Activated gamma-delta T cell (primary cell): ENCODE data around the gene THOC5.
A peak's percentile ranks its signal among the peaks of the same experiment; 100 is the strongest.
"Not testable (repeated sequence)": the region's sequence is repeated elsewhere in the genome, so short reads cannot be mapped to it uniquely, and the experiment has no call there.

Experiments
- DNase-seq: peaks from one replicate; lab custom pipeline; 2025; lab: John Stamatoyannopoulos, UW

THOC5 gene

GRCh38 chr22:29510542-29510941 lies 43.0 kb downstream of the THOC5 start:
- DNase-seq, result no peak

- DNase-seq, result no peak
Observed at GRCh38 chr22:29509815-29510214, 43.7 kb downstream of the THOC5 start.

- DNase-seq, result no peak
Observed at GRCh38 chr22:29509298-29509697, 44.3 kb downstream of the THOC5 start.

GRCh38 chr22:29503811-29504372 lies 49.7 kb downstream of the THOC5 start:
- no peak for DNase-seq

DNA sequence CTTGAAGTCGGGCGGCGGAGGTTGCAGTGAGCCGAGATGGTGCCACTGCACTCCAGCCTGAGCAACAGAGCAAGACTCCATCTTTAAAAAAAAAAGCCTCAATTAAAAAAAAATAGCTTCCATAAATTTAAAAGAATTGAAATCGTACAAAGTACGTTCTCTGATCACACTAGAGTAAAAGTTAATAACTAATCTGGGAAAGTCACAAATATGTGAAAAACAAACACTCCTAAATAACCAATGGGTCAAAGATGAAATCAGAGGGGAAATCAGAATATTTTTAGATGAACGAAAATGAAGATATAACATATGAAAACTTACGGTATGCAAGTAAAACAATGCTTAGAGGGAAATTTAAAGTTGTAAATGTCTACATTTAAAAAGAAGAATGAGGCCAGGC lies 53.7 kb downstream of the THOC5 start:
- DNase-seq, result no peak

- no peak for DNase-seq
Observed at GRCh38 chr22:29493636-29494035, 59.9 kb downstream of the THOC5 start.

- DNase-seq, result no peak
Observed at GRCh38 chr22:29491012-29491411, 62.5 kb downstream of the THOC5 start.

- DNase-seq, result not testable (repeated sequence)
Observed at GRCh38 chr22:29489127-29489780, 64.3 kb downstream of the THOC5 start.

DNA sequence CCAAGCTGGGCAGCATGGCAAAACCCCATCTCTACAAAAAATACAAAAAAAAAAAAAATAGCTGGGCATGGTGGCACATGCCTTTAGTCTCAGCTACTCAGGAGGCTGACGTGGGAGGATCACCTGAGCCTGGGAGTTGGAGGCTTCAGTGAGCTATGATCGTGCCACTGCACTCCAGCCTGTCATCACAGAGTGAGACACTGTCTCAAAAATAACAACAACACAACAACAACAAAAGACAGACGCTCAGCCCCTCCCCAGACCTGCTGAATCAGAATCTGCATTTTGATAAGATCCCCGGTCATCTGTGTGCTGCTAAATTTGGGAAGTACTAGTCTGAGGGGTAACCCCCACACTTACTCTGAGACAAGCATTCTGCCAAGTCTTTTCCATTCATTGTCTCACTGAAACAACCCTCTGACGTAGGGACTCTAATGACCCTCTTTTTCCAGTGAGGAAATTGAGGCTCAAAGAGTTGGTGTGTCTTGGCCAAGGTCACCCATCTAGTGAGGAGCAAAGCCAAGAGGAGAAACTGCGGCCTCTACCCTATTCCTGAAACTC lies 66.1 kb downstream of the THOC5 start:
- no peak for DNase-seq

DNA sequence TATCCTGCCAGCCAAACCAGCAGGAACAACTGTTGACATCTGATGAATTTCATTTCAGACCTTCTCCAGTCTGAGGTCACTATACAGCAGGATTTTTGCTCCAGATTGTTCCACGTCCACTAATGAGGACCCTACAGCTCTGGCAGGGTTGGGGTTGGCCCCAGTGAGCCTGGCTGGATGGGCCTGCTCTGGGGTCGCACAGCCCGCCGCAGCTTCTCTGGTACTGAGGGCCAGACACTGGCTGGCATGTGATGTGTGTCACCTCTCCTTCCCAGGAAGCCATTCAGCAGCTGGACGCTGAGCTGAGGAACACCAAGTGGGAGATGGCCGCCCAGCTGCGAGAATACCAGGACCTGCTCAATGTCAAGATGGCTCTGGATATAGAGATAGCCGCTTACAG lies 68.1 kb downstream of the THOC5 start:
- DNase-seq, result no peak

- no peak for DNase-seq
Observed at GRCh38 chr22:29484642-29485041, 68.9 kb downstream of the THOC5 start.

DNA sequence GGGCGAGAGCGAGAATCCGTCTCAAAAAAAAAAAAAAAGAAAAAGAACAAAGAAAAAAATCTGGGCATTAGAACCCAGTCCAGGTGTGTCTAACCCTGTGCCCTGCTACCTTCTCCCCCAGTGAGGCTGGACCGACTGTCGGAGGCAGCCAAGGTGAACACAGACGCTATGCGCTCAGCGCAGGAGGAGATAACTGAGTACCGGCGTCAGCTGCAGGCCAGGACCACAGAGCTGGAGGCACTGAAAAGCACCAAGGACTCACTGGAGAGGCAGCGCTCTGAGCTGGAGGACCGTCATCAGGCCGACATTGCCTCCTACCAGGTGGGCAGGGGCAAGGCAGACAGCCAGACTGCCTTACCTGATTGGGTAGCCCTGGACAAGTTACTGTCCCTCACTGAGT lies 70.3 kb downstream of the THOC5 start:
- no peak for DNase-seq

- no peak for DNase-seq
Observed at GRCh38 chr22:29482726-29483125, 70.8 kb downstream of the THOC5 start.

DNA sequence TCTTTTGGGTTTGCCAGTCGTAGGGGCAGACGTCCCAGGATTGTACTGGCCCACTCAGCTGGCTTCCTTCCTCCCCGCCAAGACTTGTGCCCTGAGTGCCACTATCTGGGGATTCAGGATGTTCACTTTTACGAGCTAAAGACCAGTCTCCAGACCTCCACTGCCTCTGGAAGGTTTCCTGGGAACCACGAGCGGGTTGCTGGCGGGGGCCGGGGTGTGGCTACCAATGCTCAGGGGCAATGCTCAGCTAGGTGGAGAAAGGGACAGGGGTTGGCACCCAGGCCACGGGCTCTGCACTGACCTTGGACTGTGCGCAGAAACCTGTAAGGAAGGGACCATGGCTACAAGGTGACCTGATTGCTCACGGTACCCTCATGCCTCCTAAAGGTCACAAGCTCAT lies 71.3 kb downstream of the THOC5 start:
- no peak for DNase-seq

DNA sequence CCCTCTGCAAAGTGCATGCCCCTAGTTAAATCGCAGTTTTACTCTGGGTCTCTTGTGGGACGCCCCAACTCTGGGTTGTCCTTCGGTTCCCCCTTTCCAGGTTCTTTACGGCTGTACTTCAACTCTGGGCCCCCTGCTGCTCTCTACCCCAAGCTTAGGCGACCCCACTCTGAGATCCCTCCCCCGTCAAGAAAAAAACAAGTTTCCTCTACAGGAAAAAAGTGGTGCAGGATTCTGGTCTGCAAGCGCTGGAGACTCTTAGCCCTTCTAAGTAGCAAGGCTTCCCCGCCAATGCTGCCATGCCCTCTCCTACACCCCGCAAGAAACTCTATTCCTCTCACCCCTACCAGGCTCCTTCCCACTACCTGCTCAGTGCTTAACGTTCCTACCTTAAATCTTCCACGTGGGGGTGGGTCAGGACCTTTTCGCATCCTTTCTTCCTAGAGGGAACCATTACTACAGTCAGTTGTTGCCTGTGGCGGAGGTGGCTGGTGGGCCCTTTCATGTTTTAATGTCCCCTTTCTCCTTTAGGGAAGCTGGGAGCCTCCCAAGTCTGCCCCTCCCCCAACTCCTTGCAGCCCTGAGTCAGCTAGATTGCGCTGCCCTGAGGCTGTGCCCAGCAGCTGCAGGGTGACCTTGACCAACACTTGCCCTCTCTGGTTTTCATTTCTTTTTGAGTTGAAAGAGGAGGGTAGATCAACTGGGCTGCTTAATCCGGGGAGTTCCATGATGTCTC lies 72.1 kb downstream of the THOC5 start:
- DNase-seq, result no peak

DNA sequence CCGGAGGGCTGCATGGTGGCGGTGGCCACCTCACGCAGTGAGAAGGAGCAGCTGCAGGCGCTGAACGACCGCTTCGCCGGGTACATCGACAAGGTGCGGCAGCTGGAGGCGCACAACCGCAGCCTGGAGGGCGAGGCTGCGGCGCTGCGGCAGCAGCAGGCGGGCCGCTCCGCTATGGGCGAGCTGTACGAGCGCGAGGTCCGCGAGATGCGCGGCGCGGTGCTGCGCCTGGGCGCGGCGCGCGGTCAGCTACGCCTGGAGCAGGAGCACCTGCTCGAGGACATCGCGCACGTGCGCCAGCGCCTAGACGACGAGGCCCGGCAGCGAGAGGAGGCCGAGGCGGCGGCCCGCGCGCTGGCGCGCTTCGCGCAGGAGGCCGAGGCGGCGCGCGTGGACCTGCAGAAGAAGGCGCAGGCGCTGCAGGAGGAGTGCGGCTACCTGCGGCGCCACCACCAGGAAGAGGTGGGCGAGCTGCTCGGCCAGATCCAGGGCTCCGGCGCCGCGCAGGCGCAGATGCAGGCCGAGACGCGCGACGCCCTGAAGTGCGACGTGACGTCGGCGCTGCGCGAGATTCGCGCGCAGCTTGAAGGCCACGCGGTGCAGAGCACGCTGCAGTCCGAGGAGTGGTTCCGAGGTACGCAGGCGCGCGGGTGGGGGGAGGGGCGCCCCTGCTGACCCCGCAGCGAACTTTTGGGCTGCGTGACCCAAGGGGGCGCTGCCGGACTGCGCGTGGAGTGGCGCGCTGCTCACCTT lies 72.9 kb downstream of the THOC5 start:
- DNase-seq, result peak; percentile 25

DNA sequence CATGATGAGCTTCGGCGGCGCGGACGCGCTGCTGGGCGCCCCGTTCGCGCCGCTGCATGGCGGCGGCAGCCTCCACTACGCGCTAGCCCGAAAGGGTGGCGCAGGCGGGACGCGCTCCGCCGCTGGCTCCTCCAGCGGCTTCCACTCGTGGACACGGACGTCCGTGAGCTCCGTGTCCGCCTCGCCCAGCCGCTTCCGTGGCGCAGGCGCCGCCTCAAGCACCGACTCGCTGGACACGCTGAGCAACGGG lies 73.4 kb downstream of the THOC5 start:
- no peak for DNase-seq

DNA sequence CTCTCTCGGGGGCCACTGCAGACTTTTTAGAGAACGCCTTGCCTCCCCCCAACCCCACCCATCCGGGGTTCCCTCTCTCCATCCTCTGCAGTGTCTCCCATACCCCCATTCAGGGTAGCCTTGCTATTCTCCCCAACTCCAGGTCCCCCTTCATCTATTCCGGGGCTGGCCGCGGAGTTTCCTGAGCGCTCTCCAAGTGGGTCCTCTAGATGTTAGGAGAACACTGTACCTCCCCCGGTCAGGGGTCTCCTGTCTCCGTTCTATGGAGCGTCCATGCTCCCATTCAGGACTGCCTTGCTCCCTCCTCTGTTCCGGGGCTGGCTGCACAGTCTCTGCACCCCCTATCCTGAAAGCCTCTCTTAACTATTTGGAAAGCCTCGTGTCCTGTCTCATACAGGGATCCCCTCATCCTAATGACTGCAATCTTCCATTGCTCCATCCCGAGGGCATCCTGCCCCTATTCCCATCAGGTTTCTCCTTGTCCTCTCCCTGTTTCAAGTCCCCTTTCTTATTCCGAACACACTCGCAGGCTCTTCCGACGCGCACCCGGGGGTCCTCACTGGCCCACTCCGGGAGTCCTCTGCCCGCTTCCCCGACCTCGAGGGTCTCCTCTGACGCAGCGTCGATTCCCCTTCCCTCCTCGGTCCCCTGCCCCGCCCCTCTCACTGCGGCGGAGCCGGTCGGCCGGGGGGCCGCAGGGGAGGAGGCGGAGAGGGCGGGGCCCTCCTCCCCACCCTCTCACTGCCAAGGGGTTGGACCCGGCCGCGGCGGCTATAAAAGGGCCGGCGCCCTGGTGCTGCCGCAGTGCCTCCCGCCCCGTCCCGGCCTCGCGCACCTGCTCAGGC lies 73.9 kb downstream of the THOC5 start, which contains the start of gene NEFH:
TSS of gene NEFH (plus strand) at position 802 of the 845 bp plus-strand sequence. CDS start 45 bp downstream, outside the sequence.
- no peak for DNase-seq

DNA sequence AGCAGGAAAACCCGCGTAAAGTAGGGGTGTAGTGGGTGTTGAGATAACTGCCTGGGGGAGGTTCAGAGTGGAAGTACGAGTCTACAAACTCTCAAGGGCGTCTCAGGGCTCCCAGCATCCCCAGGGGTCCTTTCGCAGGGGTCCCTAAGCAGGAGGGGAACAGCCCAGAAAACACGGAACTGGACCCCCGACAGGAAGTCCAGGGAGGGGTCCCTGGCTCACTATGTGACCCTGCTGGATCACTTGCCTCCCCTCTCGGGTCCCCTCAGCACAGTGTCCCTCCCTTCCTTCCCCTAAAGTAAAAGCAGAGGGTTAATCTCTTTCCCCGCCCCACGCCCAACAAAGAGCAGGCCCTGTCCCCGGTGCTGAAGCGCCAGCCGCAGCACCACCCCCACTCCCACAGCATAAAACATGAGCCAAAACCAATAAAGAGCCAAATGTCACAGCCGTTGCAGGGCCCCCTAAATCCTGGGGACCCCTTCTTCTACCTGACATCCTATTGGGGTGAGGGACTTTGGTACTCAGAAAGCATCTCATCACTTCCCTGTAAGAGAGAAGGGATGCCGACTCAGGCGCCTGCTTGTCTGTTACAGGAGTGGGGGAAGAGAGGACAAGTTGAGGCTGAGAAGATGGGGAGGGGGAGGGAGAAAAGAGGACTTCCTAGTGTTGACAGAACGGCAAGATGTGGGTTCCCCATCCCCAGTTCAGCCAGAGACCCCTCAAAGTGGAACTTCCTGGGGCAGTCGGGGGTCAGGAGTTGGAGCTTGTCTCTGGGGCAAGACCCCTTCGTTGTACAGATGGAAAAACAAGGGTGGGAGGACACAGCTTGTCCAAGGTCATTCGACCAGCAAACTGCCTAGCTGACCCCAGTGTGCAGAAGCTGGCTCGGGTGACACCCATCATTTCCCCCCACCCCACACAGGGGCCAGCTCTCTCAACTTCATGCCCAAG lies 75.0 kb downstream of the THOC5 start:
- DNase-seq, result no peak

GRCh38 chr22:29477723-29478318 lies 75.7 kb downstream of the THOC5 start:
- no peak for DNase-seq
